ENCODE data around the gene TMEM272.

DNA sequence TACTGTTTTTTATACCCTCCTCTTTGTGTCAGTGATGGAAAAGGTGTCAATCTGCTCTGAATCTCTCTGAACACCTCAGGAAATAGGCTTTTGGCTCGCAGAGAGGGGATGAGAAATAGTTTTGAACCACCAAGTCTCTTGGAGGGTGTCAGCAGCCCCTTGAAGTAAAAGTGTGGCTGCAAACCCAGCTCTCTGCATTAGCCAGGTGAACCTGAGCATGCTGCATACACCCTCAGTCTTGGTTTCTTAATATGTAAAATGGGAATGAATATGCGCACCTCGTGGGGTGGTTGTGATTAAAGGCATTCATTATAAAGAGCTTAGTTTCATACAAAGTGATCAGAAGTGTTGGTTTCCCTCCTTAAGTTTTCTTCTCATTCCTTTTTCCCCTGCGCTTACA lies 39.7 kb downstream of the TMEM272 start:
- no peak for TF ChIP-seq ELF4 (IDR thresholded peaks at IDR 0.05)
- no peak for TF ChIP-seq FOXM1 (IDR thresholded peaks at IDR 0.05; ENCODE audit: borderline replicate concordance)
- TF ChIP-seq BHLHE40 (IDR thresholded peaks at IDR 0.05; ENCODE audit: borderline replicate concordance), result no peak
- no peak for TF ChIP-seq FOXA1 (IDR thresholded peaks at IDR 0.05)
- TF ChIP-seq CTBP1 (IDR thresholded peaks at IDR 0.05; ENCODE audit: borderline replicate concordance), result no peak
- TF ChIP-seq SUZ12 (IDR thresholded peaks at IDR 0.05), result no peak
- TF ChIP-seq HDGF (IDR thresholded peaks at IDR 0.05; ENCODE audit: borderline replicate concordance), result no peak
- TF ChIP-seq PKNOX1 (IDR thresholded peaks at IDR 0.05), result no peak
- no peak for TF ChIP-seq SP1 (IDR thresholded peaks at IDR 0.05)
- no peak for TF ChIP-seq NFRKB (IDR thresholded peaks at IDR 0.05)

All from HEK293T (cell line).